Measurements from ENCODE around the gene DPCD.

The DPCD gene

GRCh38 chr10:101567165-101568006, 20.7 kb upstream of the DPCD start:
- DNase-seq (ENCODE audit: low read depth) = no peak

- no peak for DNase-seq (ENCODE audit: low read depth)
These were observed 19.9 kb upstream of the DPCD start for GRCh38 chr10:101568054-101568745.

GRCh38 chr10:101569323-101569621, 18.8 kb upstream of the DPCD start:
- no peak for DNase-seq (ENCODE audit: low read depth)

- DNase-seq (ENCODE audit: low read depth) = peak; percentile 51
These were observed 18.3 kb upstream of the DPCD start for GRCh38 chr10:101569622-101570427.

- DNase-seq (ENCODE audit: low read depth) = no peak
These were observed 17.5 kb upstream of the DPCD start for GRCh38 chr10:101570428-101571270.

- no peak for DNase-seq (ENCODE audit: low read depth)
These were observed 16.7 kb upstream of the DPCD start for GRCh38 chr10:101571271-101571925.

- no peak for DNase-seq (ENCODE audit: low read depth)
These were observed 16.0 kb upstream of the DPCD start for GRCh38 chr10:101572126-101572525.

- DNase-seq (ENCODE audit: low read depth) = no peak
These were observed 15.3 kb upstream of the DPCD start for GRCh38 chr10:101572785-101573184.

- DNase-seq (ENCODE audit: low read depth) = no peak
These were observed 14.0 kb upstream of the DPCD start for GRCh38 chr10:101573885-101574753.

GRCh38 chr10:101575091-101575490, 13.0 kb upstream of the DPCD start:
- no peak for DNase-seq (ENCODE audit: low read depth)

GRCh38 chr10:101575580-101576210, 12.4 kb upstream of the DPCD start:
- no peak for DNase-seq (ENCODE audit: low read depth)

- DNase-seq (ENCODE audit: low read depth) = no peak
These were observed 11.8 kb upstream of the DPCD start for GRCh38 chr10:101576211-101576863.

GRCh38 chr10:101577121-101577871, 10.8 kb upstream of the DPCD start:
- no peak for DNase-seq (ENCODE audit: low read depth)

- no peak for DNase-seq (ENCODE audit: low read depth)
These were observed 9.9 kb upstream of the DPCD start for GRCh38 chr10:101578192-101578591.

GRCh38 chr10:101578803-101579515, 9.2 kb upstream of the DPCD start:
- DNase-seq (ENCODE audit: low read depth) = no peak

- DNase-seq (ENCODE audit: low read depth) = no peak
These were observed 8.6 kb upstream of the DPCD start for GRCh38 chr10:101579516-101579870.

GRCh38 chr10:101580486-101581399, 7.4 kb upstream of the DPCD start:
- no peak for DNase-seq (ENCODE audit: low read depth)

All from T-helper 22 cell (primary cell).